ENCODE results near the gene CMSS1.
"Not testable (repeated sequence)": the region's sequence is repeated elsewhere in the genome, so short reads cannot be mapped to it uniquely, and the experiment has no call there.

Gene CMSS1

DNA sequence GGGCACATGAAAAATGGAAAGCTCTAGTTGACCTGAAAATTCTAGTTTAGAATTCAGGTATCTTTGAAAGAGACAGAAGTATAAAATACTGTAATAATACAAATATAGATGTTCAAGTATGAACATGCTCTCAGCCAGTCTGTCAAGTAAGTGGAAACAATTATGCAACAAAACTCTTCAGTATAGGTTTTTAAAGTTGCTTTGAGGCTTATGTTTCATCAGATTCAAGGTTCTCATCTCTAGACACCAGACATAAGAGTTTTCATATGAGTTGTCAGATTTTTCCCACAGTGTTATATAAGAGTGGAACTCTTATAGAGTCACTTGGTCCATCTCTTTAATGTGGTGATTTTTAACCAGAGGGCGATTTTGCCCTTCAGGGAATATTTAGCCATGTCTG, 22.0 kb downstream of the CMSS1 start:
- H3K9me3 ChIP-seq (ENCODE audit: control insufficient read depth in 2 of 2, low read length in 2 of 2): no peaks in the 10 kb centered on the region
- no peaks in the 10 kb centered on the region for H3K27me3 ChIP-seq (ENCODE audit: control insufficient read depth in 1 of 2, insufficient read depth in 2 of 2, low read length in 2 of 2)
- peaks cover 15% of the 10 kb centered on the region for H3K4me1 ChIP-seq (ENCODE audit: control insufficient read depth, insufficient read depth, low read length)
- no peaks in the 10 kb centered on the region for H3K36me3 ChIP-seq (ENCODE audit: control insufficient read depth in 2 of 2, insufficient read depth in 2 of 2, low read length in 2 of 2)
- no peak overlapping the region for H3K4me3 ChIP-seq (ENCODE audit: low read length in 2 of 2)
- no peak overlapping the region for H3K27ac ChIP-seq (ENCODE audit: low read length)
- no peak overlapping the region for H3K9ac ChIP-seq (ENCODE audit: low read length in 2 of 2)

DNA sequence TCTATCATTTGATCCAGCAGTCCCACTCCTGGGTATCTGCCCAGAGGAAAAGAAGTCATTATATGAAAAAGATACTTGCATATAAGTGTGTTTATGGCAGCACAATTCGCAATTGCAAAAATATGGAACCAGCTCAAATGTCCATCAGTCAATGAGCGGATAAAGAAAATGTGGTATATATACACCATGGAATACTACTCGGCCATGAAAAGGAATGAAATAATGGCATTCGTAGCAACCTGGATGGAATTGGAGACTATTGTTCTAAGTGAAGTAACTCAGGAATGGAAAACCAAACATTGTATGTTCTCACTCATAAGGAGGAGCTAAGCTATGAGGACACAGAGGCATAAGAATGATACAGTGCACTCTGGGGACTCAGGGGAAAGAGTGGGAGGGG, 24.3 kb downstream of the CMSS1 start:
- H3K4me3 ChIP-seq (ENCODE audit: low read length in 2 of 2); H3K9me3 ChIP-seq (ENCODE audit: control insufficient read depth in 2 of 2, low read length in 2 of 2); H3K27ac ChIP-seq (ENCODE audit: low read length); H3K36me3 ChIP-seq (ENCODE audit: control insufficient read depth in 2 of 2, insufficient read depth in 2 of 2, low read length in 2 of 2); H3K9ac ChIP-seq (ENCODE audit: low read length in 2 of 2); H3K27me3 ChIP-seq (ENCODE audit: control insufficient read depth in 1 of 2, insufficient read depth in 2 of 2, low read length in 2 of 2): not testable (repeated sequence)
- H3K4me1 ChIP-seq (ENCODE audit: control insufficient read depth, insufficient read depth, low read length): peaks cover 15% of the 10 kb centered on the region

DNA sequence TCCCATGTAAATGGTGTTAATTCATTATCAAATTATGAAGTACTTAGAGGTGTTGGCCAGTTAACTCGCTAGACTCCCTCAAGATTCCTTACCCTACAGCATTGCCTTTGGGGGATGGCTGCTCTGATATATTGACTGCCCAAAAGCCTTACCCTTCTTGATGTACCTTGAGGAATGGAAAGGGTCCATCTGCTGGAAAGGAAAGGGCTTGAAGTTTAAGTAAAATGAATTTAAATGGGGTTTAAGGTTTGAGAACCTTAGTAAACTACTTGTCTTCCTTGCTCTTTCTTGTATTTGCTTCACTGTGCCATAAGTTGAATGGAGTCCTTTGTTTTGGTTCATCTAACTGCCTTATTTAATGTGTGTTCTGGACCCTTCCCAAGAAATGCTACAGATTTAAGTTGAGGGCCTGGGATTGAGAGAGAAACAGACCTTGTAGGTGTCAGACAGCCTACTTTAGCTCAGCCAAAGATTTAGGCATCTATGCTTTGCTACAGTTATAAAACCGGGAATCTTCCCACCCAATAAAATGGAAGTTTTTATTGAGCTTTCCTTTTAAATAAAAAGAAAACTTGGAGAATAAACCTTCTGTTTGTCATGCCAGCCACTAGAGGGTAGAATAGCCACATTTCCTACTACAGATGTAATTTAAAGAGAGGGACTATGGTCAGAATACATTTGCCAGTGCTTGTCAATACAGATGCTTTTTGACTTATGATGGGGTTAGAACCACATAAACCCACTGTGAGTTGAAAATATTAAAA, 25.3 kb downstream of the CMSS1 start:
- Histone ChIP-seq H3K27ac (ENCODE audit: low read length) (peak overlapping the region; percentile 46), H3K9ac (ENCODE audit: low read length in 2 of 2) (peak overlapping the region; percentile 30 to 65)

DNA sequence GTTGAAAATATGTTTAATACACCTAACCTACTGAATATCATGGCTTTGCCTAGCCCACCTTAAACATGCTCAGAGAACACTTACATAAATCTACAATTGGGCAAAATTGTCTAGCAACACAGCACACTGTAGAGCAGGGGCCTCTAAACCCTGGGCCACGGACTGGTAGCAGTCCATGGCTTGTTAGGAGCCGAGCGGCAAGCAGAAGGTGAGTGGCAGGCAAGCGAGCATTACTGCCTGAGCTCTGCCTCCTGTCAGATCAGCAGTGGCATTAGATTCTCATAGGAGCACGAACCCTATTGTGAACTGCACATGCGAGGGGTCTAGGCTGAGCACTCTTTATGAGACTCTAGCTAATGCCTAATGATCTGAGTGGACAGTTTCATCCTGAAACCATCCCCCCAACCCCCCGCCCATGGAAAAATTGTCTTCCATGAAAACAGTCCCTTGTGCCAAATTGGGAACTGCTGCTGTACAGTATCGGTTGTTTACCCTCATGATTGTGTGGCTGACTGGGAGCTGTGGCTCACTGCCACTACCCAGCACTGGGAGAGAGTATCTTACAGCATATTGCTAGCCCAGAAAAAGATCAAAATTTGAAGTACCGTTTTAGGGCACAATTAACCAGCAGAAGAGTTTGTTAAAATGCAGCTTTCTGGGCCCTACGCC, 26.1 kb downstream of the CMSS1 start:
- peak overlapping the region; percentile 52 to 56 for H3K4me3 ChIP-seq (ENCODE audit: low read length in 2 of 2)
- H3K9ac ChIP-seq (ENCODE audit: low read length in 2 of 2): peak overlapping the region; percentile 52 to 65

More for the DNA sequence above, 25.3 kb downstream of the CMSS1 start:
- H3K4me3 ChIP-seq (ENCODE audit: low read length in 2 of 2): peak overlapping the region in 1 of 2 donors; percentile 56
- no peaks in the 10 kb centered on the region for H3K9me3 ChIP-seq (ENCODE audit: control insufficient read depth in 2 of 2, low read length in 2 of 2)
- H3K27me3 ChIP-seq (ENCODE audit: control insufficient read depth in 1 of 2, insufficient read depth in 2 of 2, low read length in 2 of 2): no peaks in the 10 kb centered on the region
- H3K4me1 ChIP-seq (ENCODE audit: control insufficient read depth, insufficient read depth, low read length): peaks cover 15% of the 10 kb centered on the region
- no peaks in the 10 kb centered on the region for H3K36me3 ChIP-seq (ENCODE audit: control insufficient read depth in 2 of 2, insufficient read depth in 2 of 2, low read length in 2 of 2)

DNA sequence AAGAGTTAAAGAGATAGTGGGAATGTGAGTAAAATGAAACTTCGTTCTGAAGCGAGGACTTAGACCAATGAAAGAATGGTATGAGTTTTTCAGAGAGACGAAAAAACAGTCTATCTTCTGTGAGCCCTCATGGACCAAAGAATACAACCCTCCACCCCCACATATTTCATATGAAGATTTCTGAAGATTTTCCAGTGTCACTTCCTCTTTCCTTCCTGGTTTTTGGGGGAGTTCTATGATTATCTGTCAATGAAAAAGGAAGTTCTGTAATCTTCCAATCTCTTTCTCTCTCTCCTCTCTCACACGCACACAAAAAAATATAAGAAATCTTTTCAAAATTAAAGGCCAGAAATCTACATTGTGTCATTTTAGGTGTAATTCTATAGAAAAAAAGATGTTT, 27.7 kb downstream of the CMSS1 start:
- H3K27me3 ChIP-seq (ENCODE audit: control insufficient read depth in 1 of 2, insufficient read depth in 2 of 2, low read length in 2 of 2): no peaks in the 10 kb centered on the region
- H3K4me1 ChIP-seq (ENCODE audit: control insufficient read depth, insufficient read depth, low read length): peaks cover 23% of the 10 kb centered on the region
- no peaks in the 10 kb centered on the region for H3K9me3 ChIP-seq (ENCODE audit: control insufficient read depth in 2 of 2, low read length in 2 of 2)
- H3K4me3 ChIP-seq (ENCODE audit: low read length in 2 of 2): no peak overlapping the region
- peaks cover 12 to 15% of the 10 kb centered on the region in 2 donors for H3K36me3 ChIP-seq (ENCODE audit: control insufficient read depth in 2 of 2, insufficient read depth in 2 of 2, low read length in 2 of 2)
- H3K27ac ChIP-seq (ENCODE audit: low read length): peak overlapping the region; percentile 46
- no peak overlapping the region for H3K9ac ChIP-seq (ENCODE audit: low read length in 2 of 2)

More for the DNA sequence above, 26.1 kb downstream of the CMSS1 start:
- Histone ChIP-seq H3K4me1 (ENCODE audit: control insufficient read depth, insufficient read depth, low read length) (peaks cover 19% of the 10 kb centered on the region), H3K27ac (ENCODE audit: low read length) (peak overlapping the region; percentile 46), H3K36me3 (ENCODE audit: control insufficient read depth in 2 of 2, insufficient read depth in 2 of 2, low read length in 2 of 2) (peaks cover 4 to 6% of the 10 kb centered on the region in 2 donors), H3K27me3 (ENCODE audit: control insufficient read depth in 1 of 2, insufficient read depth in 2 of 2, low read length in 2 of 2) (no peaks in the 10 kb centered on the region), H3K9me3 (ENCODE audit: control insufficient read depth in 2 of 2, low read length in 2 of 2) (no peaks in the 10 kb centered on the region)

DNA sequence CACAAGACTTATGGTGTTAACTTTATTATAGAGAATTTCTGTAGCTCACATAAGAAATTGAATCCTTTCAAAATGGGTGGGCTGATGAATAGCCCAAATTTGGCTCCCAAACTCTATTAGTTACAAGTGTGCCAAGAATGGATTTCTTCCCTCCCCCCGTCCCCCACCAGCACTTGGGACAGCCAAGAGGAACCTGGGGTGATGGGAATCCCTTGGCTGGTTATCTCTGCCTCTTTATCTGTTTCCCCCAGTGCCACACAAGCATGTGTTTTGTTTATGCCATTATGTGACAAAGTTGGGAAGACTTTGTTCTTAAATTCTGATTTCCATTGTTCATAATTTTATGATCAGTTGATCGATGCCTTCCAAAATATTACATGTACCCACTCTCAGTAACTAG, 28.3 kb downstream of the CMSS1 start:
- Histone ChIP-seq H3K27ac (ENCODE audit: low read length) (peak overlapping the region; percentile 46), H3K27me3 (ENCODE audit: control insufficient read depth in 1 of 2, insufficient read depth in 2 of 2, low read length in 2 of 2) (no peaks in the 10 kb centered on the region), H3K4me1 (ENCODE audit: control insufficient read depth, insufficient read depth, low read length) (peaks cover 23% of the 10 kb centered on the region), H3K36me3 (ENCODE audit: control insufficient read depth in 2 of 2, insufficient read depth in 2 of 2, low read length in 2 of 2) (peaks cover 17 to 20% of the 10 kb centered on the region in 2 donors), H3K9me3 (ENCODE audit: control insufficient read depth in 2 of 2, low read length in 2 of 2) (no peaks in the 10 kb centered on the region), H3K4me3 (ENCODE audit: low read length in 2 of 2) (no peak overlapping the region), H3K9ac (ENCODE audit: low read length in 2 of 2) (peak overlapping the region in 1 of 2 donors; percentile 36)

DNA sequence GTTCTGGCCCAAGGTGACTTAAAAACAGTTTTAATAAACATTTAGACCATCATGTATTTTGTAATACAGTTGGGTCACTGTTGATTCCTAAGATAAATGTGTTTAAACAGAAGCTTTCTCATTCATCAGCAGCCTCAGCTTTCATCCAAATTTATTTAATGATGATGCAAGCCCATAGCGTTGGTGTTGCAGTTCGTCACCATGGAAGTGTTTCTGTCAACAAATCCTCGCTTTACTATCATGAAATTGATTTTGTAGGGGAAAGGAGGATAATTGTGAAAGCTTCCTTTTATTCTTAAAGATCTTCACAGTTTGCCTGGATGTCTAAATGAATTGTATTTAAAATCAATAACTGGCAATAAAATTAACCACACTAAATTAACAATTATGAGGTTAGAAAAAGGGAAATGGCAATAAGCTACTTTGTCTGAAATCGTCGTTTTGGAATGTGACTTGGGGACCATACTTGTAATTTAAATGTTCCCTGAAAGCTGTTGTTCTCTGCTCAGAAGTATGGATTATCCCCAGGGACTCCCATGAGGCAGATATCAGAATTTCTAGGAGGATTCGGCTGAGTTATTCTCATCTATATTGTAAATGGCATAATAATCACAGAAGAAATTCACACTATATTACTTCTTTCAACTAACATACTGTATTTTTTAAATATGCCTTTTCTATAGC, 29.0 kb downstream of the CMSS1 start:
- H3K4me1 ChIP-seq (ENCODE audit: control insufficient read depth, insufficient read depth, low read length): peaks cover 23% of the 10 kb centered on the region
- H3K4me3 ChIP-seq (ENCODE audit: low read length in 2 of 2): no peak overlapping the region
- peak overlapping the region; percentile 46 for H3K27ac ChIP-seq (ENCODE audit: low read length)
- no peaks in the 10 kb centered on the region for H3K27me3 ChIP-seq (ENCODE audit: control insufficient read depth in 1 of 2, insufficient read depth in 2 of 2, low read length in 2 of 2)
- H3K9me3 ChIP-seq (ENCODE audit: control insufficient read depth in 2 of 2, low read length in 2 of 2): no peaks in the 10 kb centered on the region
- peaks cover 17 to 20% of the 10 kb centered on the region in 2 donors for H3K36me3 ChIP-seq (ENCODE audit: control insufficient read depth in 2 of 2, insufficient read depth in 2 of 2, low read length in 2 of 2)
- H3K9ac ChIP-seq (ENCODE audit: low read length in 2 of 2): peak overlapping the region in 1 of 2 donors; percentile 60

DNA sequence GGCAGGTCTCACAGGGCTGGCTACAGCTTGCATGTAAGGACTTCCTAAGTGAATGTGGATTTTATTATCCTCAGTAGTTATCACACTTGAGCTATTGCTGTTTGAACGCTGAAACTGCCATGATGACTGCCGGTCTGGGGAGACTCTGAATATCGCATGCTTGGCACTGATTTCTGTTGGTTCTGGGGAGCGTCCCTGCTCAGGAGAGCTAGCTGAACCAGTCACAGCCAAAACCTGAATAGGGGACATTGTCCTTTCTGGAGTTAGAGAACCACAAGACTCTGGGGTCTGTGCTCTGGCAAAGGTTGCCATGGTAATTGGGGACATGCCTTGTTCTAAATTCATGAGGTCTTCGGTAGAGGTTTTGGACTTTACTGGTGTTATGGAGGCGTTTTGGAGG, 30.8 kb downstream of the CMSS1 start:
- H3K27me3 ChIP-seq (ENCODE audit: control insufficient read depth in 1 of 2, insufficient read depth in 2 of 2, low read length in 2 of 2): no peaks in the 10 kb centered on the region
- H3K9me3 ChIP-seq (ENCODE audit: control insufficient read depth in 2 of 2, low read length in 2 of 2): no peaks in the 10 kb centered on the region
- H3K36me3 ChIP-seq (ENCODE audit: control insufficient read depth in 2 of 2, insufficient read depth in 2 of 2, low read length in 2 of 2): peaks cover 19 to 20% of the 10 kb centered on the region in 2 donors
- H3K4me3 ChIP-seq (ENCODE audit: low read length in 2 of 2): peak overlapping the region in 1 of 2 donors; percentile 10
- peaks cover 17% of the 10 kb centered on the region for H3K4me1 ChIP-seq (ENCODE audit: control insufficient read depth, insufficient read depth, low read length)
- H3K27ac ChIP-seq (ENCODE audit: low read length): peak overlapping the region; percentile 46
- H3K9ac ChIP-seq (ENCODE audit: low read length in 2 of 2): no peak overlapping the region

DNA sequence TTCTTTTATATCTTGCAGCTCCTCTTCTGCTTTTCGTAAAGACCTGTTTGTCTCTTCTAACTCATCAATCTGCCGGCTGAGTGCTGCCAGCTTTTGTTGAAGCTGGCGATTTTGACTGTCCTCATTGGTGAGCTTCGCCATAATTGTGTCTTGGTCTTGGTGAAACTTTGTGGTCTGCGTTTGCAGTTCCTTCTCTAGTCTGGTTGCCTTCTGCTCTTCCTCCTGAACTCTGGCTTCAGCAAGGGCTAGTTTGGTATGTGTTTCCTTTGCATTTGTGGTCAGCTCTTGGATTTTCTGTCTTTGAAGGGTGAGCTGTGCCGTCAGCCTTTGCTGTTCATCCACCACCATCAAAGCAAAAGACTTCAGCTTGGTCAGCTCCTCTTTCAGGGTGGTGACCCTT, 32.9 kb downstream of the CMSS1 start:
- no peaks in the 10 kb centered on the region for H3K27me3 ChIP-seq (ENCODE audit: control insufficient read depth in 1 of 2, insufficient read depth in 2 of 2, low read length in 2 of 2)
- peaks cover 17% of the 10 kb centered on the region for H3K4me1 ChIP-seq (ENCODE audit: control insufficient read depth, insufficient read depth, low read length)
- H3K9me3 ChIP-seq (ENCODE audit: control insufficient read depth in 2 of 2, low read length in 2 of 2): no peaks in the 10 kb centered on the region
- H3K36me3 ChIP-seq (ENCODE audit: control insufficient read depth in 2 of 2, insufficient read depth in 2 of 2, low read length in 2 of 2): peaks cover 25 to 29% of the 10 kb centered on the region in 2 donors
- peak overlapping the region; percentile 7 for H3K27ac ChIP-seq (ENCODE audit: low read length)
- H3K4me3 ChIP-seq (ENCODE audit: low read length in 2 of 2): no peak overlapping the region
- no peak overlapping the region for H3K9ac ChIP-seq (ENCODE audit: low read length in 2 of 2)

DNA sequence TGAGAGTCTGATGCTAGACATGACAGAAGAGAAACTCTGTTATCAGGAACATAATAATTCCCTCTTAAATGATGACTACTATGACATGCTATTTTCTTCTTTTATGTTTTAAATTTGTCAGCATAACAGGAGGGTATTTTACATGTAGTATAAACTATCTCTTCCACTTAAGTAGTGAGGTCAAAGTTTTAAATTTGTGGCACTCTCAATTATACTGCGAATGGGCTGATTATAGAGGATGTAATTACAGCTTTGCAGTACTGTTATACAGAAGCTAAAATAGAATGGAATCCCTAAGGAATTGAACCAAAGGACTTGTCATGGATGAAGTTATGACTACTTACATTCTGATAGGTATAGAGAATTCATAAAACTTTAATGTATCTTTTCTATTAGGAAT, 34.3 kb downstream of the CMSS1 start:
- no peaks in the 10 kb centered on the region for H3K27me3 ChIP-seq (ENCODE audit: control insufficient read depth in 1 of 2, insufficient read depth in 2 of 2, low read length in 2 of 2)
- H3K36me3 ChIP-seq (ENCODE audit: control insufficient read depth in 2 of 2, insufficient read depth in 2 of 2, low read length in 2 of 2): peaks cover 25 to 35% of the 10 kb centered on the region in 2 donors
- H3K4me3 ChIP-seq (ENCODE audit: low read length in 2 of 2): no peak overlapping the region
- peaks cover 20% of the 10 kb centered on the region for H3K4me1 ChIP-seq (ENCODE audit: control insufficient read depth, insufficient read depth, low read length)
- H3K9ac ChIP-seq (ENCODE audit: low read length in 2 of 2): no peak overlapping the region
- no peaks in the 10 kb centered on the region for H3K9me3 ChIP-seq (ENCODE audit: control insufficient read depth in 2 of 2, low read length in 2 of 2)
- no peak overlapping the region for H3K27ac ChIP-seq (ENCODE audit: low read length)
